KMS-11 (cell line): ENCODE results near the gene PRR15L.

ENCODE experiments used
- H2AFZ ChIP-seq: fragments of 200-600 bp; sonication (generic); 2 replicates; pipeline ENCODE4 v1.6.1; 2016; ENCODE audit warnings: antibody characterized with exemption, mixed run types, low read depth
- H3K27ac ChIP-seq: fragments of 200-600 bp; sonication (generic); 2 replicates; pipeline ENCODE4 v1.6.1; 2016; ENCODE audit warnings: mild to moderate bottlenecking, mixed run types
- H3K27me3 ChIP-seq: fragments of 200-600 bp; sonication (generic); 2 replicates; pipeline ENCODE4 v1.6.1; 2017; ENCODE audit warnings: mild to moderate bottlenecking, low read depth, mixed run types, moderate library complexity; ENCODE audit not compliant: insufficient read depth
- H3K36me3 ChIP-seq: fragments of 200-600 bp; sonication (generic); 2 replicates; pipeline ENCODE4 v1.6.1; 2017; ENCODE audit warnings: mild to moderate bottlenecking, mixed run types; ENCODE audit not compliant: insufficient read depth
- H3K4me1 ChIP-seq: fragments of 200-600 bp; sonication (generic); 2 replicates; pipeline ENCODE4 v1.6.1; 2016; ENCODE audit warnings: mild to moderate bottlenecking, low read depth, mixed run types; ENCODE audit not compliant: poor library complexity, severe bottlenecking
- H3K4me2 ChIP-seq: fragments of 200-600 bp; sonication (generic); 2 replicates; pipeline ENCODE4 v1.7.0; 2016; ENCODE audit warnings: mild to moderate bottlenecking, mixed run types
- H3K4me3 ChIP-seq: fragments of 200-600 bp; sonication (generic); IDR thresholded peaks from 2 replicates; pipeline ENCODE4 v1.6.1; 2017; ENCODE audit warnings: low read depth, low read length, mixed read lengths; ENCODE audit not compliant: insufficient read depth
- H3K79me2 ChIP-seq: fragments of 200-600 bp; sonication (generic); 2 replicates; pipeline ENCODE4 v1.6.1; 2016; ENCODE audit warnings: low read depth, mixed run types; ENCODE audit not compliant: insufficient read depth
- H3K9ac ChIP-seq: fragments of 200-600 bp; sonication (generic); 2 replicates; pipeline ENCODE4 v1.6.1; 2016; ENCODE audit warnings: mild to moderate bottlenecking, mixed run types
- H4K20me1 ChIP-seq: fragments of 200-600 bp; sonication (generic); 2 replicates; pipeline ENCODE4 v1.6.1; 2016; ENCODE audit warnings: mild to moderate bottlenecking, mixed run types; ENCODE audit not compliant: insufficient read depth
- TF ChIP-seq, protein P1 (sequence below): fragments of 200-600 bp; sonication (generic); conservative IDR thresholded peaks from 2 replicates; pipeline ENCODE4 v1.6.1; 2017; ENCODE audit warnings: low read depth, mild to moderate bottlenecking, antibody characterized with exemption, low read length, moderate library complexity, mixed read lengths

The PRR15L gene

DNA sequence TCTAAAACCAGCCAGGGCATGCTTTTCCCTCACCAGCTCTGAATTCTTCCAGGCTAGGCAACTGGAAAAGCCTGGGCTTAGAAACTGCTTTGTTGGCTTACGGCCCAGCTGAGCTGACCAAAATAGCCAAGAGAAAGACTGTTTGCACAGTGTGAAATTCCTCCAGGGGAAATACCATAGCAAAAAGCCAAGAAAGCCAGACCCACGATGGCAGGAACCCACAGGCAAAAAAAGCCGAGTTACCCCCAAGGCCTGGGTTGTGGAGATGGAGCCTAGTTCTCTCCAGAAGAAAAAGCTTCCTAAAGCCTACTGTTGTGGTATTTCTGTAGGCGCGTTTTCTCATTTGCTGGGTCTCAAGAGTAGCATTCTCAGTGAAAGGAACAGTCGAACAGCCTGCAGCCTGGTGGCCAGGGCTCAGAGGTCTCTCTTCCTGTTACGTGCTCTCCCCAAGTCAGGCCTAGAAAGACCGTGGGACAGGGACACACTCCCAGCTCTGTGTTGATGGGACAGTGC lies 52.4 kb downstream of the PRR15L start:
- H3K9ac ChIP-seq: no peak overlapping the region
- no peaks in the 10 kb centered on the region for H3K27me3 ChIP-seq
- no peak overlapping the region for H3K4me2 ChIP-seq
- no peak overlapping the region for H2AFZ ChIP-seq
- no peak overlapping the region for H3K4me3 ChIP-seq
- H3K27ac ChIP-seq: no peak overlapping the region
- TF ChIP-seq, protein P1, sequence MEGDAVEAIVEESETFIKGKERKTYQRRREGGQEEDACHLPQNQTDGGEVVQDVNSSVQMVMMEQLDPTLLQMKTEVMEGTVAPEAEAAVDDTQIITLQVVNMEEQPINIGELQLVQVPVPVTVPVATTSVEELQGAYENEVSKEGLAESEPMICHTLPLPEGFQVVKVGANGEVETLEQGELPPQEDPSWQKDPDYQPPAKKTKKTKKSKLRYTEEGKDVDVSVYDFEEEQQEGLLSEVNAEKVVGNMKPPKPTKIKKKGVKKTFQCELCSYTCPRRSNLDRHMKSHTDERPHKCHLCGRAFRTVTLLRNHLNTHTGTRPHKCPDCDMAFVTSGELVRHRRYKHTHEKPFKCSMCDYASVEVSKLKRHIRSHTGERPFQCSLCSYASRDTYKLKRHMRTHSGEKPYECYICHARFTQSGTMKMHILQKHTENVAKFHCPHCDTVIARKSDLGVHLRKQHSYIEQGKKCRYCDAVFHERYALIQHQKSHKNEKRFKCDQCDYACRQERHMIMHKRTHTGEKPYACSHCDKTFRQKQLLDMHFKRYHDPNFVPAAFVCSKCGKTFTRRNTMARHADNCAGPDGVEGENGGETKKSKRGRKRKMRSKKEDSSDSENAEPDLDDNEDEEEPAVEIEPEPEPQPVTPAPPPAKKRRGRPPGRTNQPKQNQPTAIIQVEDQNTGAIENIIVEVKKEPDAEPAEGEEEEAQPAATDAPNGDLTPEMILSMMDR: no peak
- no peaks in the 10 kb centered on the region for H4K20me1 ChIP-seq
- no peaks in the 10 kb centered on the region for H3K36me3 ChIP-seq
- no peaks in the 10 kb centered on the region for H3K79me2 ChIP-seq
- peaks cover 9% of the 10 kb centered on the region for H3K4me1 ChIP-seq

DNA sequence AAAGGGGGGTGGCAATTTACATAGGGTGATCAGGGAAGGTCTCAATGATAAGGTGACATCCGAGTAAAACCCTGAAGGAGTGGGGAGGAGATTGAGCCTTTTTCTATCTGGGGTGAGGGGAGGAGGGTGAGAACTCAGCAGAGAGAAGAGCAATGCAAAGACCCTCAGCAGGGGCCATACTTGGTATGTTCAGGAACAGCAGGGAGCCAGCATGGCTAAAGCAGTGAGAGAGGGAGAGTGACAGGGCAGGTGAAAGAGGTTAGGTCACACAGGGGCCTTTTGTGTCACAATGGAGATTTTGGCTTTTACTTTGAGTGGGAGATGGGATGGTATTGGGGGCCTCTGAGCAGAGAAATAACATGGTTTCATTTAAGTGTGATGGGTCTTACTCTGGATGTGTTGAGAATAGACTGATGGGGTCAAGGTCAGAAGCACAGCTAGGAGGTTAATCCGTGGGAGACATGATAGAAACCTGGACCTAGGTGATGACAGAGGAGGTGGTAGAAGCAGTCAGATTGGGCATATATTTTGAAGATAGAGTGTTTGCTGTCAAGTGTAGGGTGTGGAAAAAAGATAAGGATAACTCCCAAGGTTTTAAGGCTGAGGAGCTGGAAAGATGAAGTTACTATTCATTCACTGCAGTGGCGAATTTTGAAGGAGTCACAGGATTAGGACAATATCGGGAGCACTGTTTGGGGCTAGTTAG lies 55.5 kb downstream of the PRR15L start:
- Histone ChIP-seq H3K9ac (no peak overlapping the region), H2AFZ (no peak overlapping the region), H3K79me2 (peaks cover 5% of the 10 kb centered on the region; the same call in 1 of the 2 replicates), H3K4me3 (no peak overlapping the region), H4K20me1 (no peaks in the 10 kb centered on the region), H3K27ac (no peak overlapping the region), H3K27me3 (no peaks in the 10 kb centered on the region), H3K4me1 (peaks cover 8% of the 10 kb centered on the region), H3K36me3 (no peaks in the 10 kb centered on the region), H3K4me2 (no peak overlapping the region)
- TF ChIP-seq, protein P1: no peak
